Panc1 (cell line): ENCODE results near the gene B4GALNT4.

Source experiments
- CTCF ChIP-seq: fragments of 450-650 bp; IDR thresholded peaks from 2 replicates; pipeline ENCODE4 v1.5.1; 2017; ENCODE audit warnings: mild to moderate bottlenecking
- POLR2AphosphoS5 ChIP-seq: IDR thresholded peaks from 2 replicates; pipeline ENCODE4 v1.6.1; 2012; ENCODE audit warnings: mild to moderate bottlenecking, low read depth, low read length, moderate library complexity
- REST ChIP-seq, 2 experiments: IDR thresholded peaks; 2 replicates each; pipeline ENCODE4 v1.6.1; 2011 to 2012; ENCODE audit warnings: low read depth in 2 of 2, control low read depth in 1 of 2, low read length in 1 of 2, mild to moderate bottlenecking in 1 of 2, moderate library complexity in 1 of 2; ENCODE audit not compliant: insufficient read depth in 1 of 2

- TF ChIP-seq CTCF (no peak), REST (IDR thresholded peaks at IDR 0.05; ENCODE audit: insufficient read depth in 1 of 2, low read depth in 2 of 2, low read length in 1 of 2) (no peak), POLR2AphosphoS5 (no peak)
These were observed 36.4 kb upstream of the B4GALNT4 start for GRCh38 chr11:332651-333480.
